ENCODE measurements around the gene ENTR1.
"Not testable (repeated sequence)": the region's sequence is repeated elsewhere in the genome, so short reads cannot be mapped to it uniquely, and the experiment has no call there.

Gene ENTR1

DNA sequence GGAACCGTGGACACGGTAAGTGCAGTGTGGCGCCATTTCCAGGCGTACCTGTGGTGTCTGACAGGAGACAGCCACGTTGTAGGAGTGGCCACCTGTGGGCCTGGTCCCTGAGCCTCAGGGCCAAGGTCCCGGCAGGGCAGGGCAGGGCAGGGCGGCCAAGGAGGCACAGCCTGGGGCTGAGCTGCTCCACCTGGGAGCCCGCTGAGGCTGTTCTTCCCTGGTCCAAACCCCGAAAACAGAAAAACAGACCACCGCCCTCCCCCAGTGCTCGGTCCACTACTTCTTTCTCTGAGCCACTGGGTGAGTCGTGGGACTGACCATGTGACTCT is 8.6 kb upstream of the ENTR1 start:
- no peak for DNase-seq (ENCODE audit: low read depth)

DNA sequence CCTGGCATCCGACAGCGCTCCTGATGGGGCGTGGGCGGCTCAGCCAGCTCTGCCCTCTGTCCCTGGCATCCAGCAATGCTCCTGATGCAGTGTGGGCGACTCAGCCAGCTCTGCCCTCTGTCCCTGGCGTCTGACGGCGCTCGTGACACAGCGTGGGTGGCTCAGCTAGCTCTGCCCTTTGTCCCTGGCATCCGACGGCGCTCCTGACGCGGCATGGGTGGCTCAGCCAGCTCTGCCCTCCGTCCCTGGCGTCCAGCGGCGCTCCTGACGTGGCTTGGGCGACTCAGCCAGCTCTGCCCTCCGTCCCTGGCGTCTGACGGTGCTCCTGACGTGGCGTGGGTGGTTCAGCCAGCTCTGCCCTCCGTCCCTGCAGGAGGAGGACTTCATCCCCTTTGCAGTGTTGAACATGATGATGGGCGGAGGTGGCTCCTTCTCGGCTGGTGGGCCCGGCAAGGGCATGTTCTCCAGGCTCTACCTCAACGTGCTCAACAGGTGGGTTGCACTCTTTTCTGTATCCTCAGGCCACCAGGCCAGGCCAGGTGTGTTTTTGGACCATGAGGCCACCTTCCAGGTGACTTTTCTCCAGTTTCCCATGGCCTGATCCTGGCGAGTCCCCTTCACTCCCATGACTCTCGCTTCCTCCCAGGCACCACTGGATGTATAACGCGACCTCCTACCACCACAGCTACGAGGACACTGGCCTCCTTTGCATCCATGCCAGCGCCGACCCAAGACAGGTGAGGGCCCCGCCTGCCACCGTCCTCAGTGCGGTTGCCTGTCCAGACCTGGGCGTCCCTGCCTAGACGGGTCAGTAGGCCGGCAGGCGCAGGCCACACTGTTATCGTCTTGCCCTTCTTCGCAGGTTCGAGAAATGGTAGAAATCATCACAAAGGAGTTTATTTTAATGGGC is 8.0 kb upstream of the ENTR1 start:
- no peak for DNase-seq (ENCODE audit: low read depth)

DNA sequence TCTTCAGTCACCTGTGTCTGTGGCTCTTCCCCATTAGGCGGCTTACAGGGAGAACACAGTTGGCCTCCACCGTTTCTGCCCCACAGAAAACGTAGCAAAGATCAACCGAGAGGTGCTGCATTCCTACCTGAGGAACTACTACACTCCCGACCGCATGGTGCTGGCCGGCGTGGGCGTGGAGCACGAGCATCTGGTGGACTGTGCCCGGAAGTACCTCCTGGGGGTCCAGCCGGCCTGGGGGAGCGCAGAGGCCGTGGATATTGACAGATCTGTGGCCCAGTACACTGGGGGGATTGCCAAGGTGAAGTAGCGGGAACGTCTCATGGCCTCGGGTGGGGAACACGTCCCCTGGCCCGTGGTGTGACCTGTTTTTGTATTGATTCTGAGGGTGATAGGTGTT is 6.5 kb upstream of the ENTR1 start:
- DNase-seq (ENCODE audit: low read depth), result no peak

DNA sequence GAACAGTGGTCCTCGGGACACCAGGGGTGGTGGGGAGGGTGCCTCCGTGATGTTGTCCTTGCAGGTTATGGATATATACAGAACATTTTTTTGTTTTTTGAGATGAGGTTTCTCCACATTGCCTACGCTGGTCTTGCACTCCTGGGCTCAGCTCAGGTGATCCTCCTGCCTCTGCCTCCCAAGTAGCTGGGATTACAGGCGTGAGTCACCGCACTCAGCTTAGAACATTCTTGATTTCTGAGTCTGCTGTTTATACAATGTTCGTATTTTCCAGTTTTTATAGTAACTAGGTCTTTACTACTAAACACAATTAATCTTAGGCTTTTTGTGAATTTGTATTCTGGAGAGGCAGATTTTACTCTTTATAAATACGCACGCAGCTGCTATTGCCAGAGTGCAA is 6.0 kb upstream of the ENTR1 start:
- DNase-seq (ENCODE audit: low read depth), result no peak

DNA sequence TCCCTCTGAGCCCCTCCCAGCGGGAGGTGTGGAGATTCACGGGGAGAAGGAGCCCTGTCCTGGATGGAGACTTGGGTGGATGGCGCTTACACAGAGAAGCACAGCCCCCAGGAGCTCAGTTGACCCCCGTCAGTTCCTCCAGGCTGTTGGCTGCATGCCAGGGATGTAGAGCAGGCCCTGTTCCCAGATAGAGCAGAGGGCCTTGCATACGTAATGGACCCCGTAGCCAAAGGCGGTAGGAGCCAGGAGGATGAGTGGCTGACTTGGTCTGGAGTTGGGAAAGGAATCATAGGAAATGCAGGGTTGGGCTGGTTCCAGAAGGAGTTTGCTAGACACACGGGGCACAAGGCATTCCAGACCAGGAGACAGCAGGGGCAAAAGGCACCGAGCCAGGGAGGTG is 2.5 kb upstream of the ENTR1 start:
- no peak for DNase-seq (ENCODE audit: low read depth)

DNA sequence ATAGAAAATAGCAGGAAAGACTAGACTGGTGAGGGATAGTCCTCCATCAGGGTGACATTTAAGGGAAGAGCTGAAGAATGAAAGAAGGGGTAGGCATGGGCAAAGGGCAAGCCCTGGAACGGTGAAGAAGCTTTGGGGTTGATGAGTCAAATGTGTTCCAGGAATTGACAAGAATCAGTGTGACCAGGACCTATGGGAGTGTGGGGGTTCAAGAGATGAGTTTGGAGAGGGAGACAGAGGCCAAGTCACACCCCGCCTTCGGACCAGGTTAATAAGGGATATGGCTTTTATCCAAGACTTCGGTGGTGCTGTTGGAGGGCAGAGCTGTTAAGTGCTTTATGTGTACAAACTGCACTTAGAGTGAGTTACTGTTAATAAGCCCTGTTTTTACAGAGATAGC is 964 bp upstream of the ENTR1 start:
- DNase-seq (ENCODE audit: low read depth), result no peak

DNA sequence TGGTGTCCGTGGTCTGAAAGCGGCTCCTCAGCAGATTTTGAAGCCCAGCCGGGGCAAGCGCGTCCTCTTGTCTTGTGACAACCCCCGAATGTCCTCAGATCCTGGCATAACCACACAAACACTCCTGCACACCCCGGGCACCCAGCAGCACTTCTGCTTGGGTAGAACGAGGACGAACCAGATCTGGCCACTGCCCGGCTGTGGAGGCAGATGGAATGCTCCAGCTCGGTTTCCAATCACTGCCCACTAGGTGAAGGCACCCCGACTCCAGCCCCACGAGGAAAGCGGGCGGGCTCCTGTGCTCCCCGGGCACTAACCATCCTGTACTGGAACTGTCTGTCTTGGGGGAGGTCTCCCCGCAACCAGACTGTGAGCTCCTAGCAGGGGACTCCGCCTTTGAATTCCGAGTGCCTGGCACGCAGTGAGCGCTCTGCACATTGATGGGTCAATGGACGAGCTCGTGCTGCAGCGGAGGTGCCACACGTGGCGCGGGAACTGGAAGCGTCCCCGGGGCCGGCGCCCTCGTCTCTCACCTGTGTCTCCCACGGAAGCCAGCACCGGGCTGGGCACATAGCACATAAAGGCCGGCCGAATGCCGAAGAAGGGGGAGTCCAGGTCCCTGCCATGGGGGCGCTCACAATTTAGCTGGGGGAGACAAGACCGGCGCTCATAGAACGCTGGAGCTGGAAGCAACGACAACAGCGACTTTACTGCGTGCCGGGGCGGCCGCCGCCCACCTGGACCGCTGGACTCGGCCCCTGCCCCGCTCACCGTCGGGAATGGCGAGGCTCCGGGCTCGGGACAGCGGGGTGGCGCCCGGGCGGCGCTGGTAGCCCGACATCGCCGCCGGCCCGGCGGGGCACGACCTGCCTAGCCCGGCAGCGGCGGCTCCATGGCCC is 608 bp downstream of the ENTR1 start:
- no peak for DNase-seq (ENCODE audit: low read depth)

DNA sequence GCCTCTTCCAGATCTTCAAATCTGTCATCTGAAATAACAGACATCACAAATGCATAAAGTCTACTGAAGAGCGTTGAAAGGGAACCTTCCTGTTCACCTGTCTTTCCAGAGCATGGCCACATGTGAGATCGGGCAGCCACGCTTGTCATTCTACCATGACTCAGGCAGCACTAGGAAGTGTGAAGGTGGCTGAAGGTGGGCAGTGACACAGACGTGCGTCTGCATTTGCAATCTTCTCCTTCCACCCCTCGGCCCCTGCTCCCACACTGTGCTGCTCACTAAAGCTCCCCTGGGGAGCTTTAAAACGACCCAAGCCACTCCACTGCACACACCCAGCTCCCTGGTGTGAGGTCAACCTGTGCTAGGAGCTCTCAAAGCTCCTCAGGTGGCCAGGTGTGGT is 2.5 kb downstream of the ENTR1 start:
- no peak for DNase-seq (ENCODE audit: low read depth)

DNA sequence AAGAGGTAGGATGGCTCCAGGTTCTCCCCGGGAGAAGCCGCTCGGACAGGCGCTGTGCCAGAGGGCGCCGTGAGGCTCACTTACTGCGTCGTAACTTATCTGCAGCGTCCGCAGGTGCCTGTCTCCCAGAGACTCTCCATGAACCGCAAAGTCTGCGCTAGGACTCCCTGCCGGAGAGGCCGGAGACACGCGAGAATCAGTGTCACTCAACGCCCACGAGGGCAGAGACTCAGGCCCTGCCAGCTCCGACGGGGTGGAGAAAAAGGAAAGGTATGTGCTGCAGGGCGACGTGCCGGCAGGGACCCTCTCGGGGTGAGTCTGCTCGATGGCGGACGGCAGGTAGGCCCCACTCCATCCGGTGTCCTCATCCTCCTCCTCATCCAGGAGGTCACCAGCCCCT is 3.4 kb downstream of the ENTR1 start:
- DNase-seq (ENCODE audit: low read depth), result not testable (repeated sequence)

DNA sequence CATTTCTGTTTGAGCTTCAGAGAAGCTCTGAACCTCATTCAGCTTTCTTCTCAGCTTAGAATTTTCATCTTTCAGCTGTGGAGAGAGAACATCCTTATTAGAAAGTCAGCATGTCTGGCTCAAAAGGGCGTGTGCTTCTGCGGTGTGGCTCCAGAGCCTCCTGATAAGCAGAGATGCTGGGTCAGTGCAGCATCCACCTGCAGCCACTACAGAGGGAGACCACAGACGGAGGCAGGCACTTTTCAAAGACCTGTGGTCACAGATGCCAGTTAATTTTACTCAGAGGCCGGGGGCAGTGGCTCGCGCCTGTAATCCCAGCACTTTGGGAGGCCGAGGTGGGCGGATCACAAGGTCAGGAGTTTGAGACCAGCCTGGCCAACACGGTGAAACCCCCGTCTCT is 4.5 kb downstream of the ENTR1 start:
- not testable (repeated sequence) for DNase-seq (ENCODE audit: low read depth)

DNA sequence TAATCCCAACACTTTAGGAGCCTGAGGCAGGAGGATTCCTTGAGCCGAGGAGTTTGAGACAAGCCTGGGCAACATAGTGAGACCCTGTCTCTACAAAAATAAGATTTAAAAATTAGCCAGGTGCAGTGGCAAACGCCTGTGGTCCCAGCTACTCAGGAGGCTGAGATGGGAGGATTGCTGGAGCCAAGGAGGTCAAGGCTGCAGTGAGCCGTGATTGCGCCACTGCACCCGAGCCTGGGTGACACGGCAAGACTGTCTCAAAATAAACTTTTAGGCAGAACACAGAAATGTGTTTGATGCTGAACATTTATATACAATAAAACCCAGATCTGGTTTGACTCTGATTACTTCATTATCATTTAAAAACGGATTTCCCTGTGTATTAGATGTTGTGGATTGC is 4.9 kb downstream of the ENTR1 start:
- no peak for DNase-seq (ENCODE audit: low read depth)

DNA sequence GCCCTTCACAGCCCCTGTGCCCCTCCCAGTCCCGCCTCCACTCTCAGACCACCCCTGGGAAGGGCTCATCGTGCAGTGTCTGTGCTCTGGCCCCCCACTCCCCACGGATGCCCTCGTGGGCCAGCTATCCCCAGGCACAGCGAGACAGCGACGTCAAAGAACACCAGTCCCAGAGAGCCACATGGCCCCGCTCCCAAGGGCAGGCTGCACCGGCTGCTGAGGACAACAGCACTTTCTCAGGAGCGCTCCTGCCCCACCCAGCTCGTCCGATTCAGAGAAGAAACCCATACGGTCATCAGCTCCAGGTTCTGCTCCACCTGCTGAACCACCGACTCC is 5.6 kb downstream of the ENTR1 start:
- no peak for DNase-seq (ENCODE audit: low read depth)

DNA sequence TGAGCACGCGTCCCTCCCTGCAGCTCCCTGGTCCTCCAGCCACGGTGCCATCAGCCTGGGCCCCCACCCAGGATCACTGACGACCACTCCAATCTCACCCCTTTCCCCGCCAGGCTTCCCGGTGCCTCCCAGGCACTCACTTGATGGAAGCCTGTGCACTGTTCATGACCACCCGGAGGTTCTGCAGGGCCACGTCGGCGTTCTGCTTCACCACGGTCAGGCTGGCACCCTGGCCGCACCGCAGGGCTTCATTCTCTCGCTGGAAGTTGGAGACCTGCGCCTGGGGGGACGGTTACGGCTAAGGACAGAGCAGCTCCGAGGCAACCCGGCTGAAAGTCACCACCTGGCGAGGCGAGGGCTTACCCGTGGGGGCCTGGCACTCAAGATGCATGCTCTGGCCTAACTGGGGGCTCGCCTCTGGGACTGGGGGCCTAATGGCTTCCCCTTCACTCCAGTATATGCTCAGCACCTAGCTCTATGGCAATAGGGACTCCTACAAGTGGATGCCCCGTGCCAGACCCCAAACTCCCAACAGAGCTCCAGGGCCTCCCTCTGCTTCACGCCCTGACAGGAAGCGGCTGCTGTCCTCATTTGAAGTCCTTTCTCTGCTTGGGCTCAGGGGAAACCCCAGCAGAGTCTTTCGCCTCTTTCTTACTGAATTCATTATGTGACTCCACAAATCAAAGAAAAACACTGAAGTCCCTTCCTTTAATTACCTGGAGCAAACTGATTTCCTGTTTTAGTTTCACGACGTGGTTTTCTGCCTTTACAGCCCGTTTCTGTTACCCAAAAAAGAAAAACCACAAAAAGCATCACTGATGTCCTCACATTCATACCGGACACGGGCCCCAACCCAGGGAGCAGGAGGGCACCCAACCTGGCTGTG is 6.3 kb downstream of the ENTR1 start:
- DNase-seq (ENCODE audit: low read depth), result no peak

DNA sequence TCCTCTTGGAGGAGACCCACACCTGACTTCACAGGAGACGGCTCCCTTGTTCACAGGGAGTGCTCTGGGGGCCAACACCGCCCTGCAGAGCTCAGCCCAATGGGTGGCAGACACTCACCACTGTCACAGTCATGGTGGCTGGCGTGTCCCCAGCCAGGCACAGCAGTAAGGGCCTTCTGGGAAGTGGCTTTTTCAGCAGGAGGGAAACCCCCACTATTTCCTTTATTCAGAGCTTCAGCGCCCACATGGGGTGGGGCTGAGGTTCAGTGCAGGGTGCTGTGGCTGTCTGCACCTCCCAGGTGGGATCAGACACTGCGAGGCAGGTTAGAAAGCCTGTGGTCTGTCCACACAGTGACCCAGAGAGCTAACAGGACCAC is 6.9 kb downstream of the ENTR1 start:
- DNase-seq (ENCODE audit: low read depth), result peak; percentile 56

DNA sequence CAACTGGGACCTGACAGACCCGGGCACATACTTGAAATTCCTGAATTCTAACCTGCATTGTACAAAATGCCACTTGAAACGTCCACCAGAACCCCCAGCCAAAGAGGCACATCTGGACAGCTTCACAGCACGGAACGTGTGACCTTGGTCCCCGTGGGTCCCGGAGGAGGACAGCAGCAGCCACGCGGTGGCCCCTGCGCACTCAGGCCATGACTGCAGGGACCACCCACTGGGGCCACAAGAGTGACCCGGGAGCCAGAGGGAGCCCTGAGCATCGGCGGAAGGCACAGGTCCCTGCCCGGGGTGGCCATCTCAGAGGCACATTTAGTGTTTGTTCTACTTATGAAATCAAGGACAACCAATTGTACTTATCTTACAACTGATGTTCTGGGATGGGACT is 8.3 kb downstream of the ENTR1 start:
- DNase-seq (ENCODE audit: low read depth), result no peak

DNA sequence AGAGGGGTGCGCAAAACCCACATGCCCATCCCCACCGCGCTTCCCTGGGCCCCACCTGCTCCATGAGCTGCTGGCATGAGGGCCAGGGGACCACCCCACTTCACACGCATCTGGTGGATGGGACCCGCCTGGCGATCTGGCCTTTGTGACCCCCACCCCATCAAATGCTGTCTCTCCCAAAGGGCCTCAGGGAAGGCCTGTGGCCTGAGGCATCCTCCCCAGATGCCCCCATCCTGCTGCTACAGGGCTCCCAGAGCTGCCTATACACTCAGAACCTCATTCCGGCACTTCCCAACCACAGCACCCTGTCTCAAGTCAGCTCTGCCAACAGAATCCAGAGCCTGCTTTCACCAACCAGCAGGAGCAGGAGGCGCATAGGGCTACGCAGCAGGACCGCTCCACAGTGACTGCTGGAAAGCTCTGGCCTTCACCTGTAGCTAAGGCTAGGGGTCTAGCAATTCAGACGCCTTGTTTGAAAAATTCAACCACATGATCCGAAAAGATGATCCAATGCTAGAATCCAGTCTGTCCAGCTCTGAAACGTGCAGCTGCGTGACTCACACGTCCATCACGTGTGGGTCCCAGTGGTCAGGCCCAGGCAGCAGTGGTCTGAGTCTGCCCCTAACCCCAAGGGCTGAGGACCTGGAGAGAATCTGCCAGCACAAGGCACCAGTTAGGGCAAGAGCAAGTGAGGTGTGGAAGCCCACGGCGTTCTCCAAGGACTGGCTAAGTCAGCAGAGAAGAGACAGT is 9.1 kb downstream of the ENTR1 start:
- DNase-seq (ENCODE audit: low read depth), result no peak

DNA sequence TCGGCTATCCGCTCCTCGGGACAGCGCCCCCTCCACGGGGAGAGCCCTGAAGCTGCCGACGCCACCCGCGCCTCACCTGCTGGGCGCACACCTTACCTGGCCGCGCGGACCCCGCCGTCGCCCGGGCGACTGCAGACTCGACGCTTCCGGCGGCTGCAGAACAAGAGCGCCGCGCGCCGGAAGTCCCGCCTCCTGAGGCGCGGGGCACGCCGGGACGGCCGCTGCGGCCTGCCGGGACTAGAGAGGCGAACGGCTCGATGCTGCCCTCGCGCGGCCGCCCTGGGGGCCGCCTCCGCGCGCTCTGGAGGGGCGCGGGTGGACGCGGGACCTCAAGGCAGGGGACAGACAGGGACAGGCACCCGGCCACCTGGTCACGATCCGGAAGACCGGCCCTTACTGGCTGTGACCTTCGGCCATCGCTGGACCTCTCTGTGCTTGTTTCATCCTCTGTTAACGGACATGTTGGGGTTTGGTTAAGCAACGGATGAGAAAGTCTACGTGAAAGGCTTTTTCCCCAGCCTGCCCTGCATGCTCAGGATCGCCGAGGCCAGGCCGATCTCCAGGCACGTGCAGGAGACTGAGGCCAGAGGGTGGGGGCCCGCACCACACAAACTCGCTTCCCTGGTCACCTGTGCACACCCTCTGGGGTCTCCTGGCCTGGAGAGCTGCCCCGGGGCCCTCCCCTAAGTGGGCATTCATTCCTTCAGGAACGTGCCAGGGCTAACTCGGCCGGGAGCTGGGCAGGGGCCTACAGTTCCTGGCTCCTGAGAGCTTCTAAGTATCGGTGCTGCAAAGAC is 10.2 kb downstream of the ENTR1 start, which contains the start of gene SNAPC4:
TSS of gene SNAPC4 (minus strand) at position 133 of the 797 bp plus-strand sequence. CDS start 1,742 bp downstream, outside the sequence.
- peak; percentile 82 for DNase-seq (ENCODE audit: low read depth)

DNA sequence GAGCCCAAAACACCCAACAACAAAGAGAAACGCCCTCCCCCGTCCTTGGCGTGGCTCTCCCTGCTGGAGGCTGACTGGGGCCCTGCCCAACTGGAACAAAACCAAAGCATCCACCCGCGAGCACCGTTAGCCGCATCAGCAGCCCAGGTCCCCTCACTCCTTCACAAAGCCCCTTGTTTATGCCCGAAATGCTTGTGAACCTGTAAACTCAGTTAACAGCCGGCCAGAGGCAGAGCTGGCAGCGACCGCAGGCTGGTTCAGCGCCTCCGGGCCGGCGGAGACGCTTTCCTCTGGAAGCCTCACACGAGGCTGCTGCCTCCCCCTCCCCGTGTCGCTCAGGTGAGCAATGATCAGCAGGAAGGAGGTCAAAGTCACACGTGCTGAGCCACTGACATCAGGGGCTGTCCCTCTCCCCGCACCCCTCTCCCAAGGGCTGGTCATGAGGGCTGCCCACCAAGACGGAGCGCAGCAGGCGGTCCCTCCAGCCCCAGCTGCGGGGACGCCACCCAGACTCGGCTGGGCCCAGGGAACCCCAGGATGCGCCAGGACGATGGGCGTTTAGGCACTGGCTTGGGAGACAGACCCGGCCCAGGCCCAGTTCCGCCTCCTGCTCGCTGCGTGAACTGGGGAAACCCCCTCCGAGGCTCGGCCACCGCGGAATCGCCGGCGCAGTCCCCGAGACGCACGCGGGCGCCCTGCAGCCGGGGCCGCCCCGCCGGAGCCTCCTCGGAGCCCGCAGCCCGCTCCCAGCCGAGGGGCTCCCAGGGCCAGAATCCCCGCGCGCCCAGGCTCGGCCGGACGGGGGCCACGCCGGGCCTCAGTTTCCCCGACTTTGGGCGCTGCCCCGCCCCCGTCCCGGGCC is 11.0 kb downstream of the ENTR1 start:
- no peak for DNase-seq (ENCODE audit: low read depth)

DNA sequence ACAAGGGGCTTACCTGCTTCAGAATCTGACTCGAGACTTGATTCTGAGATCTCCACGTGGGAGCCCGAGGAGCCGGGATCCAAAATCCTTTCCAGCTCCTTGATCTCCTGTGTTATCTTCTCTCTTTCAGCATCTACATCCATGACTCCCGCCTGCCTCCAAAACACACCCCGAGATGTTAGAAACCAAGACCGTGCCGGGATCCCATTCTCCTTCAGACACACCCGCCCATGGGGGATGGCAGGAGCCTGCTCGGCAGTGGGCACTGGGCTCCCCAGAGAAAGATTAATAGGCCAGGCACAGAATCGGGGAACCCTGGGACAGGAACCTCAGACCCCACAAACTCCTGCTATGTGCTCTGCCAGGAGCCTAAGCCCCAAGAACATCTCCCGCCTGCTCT is 12.1 kb downstream of the ENTR1 start:
- no peak for DNase-seq (ENCODE audit: low read depth)

DNA sequence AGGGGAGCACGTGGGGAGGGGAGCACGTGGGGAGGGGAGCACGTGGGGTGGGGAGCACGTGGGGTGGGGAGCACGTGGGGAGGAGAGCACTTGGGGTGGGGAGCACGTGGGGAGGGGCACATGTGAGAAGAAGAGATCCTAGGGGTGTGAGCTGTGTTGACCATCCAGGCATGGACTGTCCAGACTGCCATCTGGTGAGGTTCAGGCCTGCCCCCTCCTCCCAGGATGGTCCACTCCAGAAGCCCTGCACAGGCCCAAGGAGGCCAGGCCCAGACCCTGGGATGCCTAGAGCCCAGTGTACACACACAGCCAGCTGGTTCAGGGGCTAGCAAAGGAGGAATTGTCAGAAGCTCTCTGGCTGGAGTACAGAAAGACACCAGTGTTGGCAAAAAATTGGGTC is 12.8 kb downstream of the ENTR1 start:
- DNase-seq (ENCODE audit: low read depth), result no peak
